HG03097 (cell line): ENCODE measurements around the gene RASGRF1.

ENCODE experiments used
- ATAC-seq: cut with Tn5 transposase; IDR thresholded peaks from one replicate; pipeline ENCODE4 v1.9.1; 2021; ENCODE audit not compliant: unreplicated experiment, low FRiP score

RASGRF1 gene

DNA sequence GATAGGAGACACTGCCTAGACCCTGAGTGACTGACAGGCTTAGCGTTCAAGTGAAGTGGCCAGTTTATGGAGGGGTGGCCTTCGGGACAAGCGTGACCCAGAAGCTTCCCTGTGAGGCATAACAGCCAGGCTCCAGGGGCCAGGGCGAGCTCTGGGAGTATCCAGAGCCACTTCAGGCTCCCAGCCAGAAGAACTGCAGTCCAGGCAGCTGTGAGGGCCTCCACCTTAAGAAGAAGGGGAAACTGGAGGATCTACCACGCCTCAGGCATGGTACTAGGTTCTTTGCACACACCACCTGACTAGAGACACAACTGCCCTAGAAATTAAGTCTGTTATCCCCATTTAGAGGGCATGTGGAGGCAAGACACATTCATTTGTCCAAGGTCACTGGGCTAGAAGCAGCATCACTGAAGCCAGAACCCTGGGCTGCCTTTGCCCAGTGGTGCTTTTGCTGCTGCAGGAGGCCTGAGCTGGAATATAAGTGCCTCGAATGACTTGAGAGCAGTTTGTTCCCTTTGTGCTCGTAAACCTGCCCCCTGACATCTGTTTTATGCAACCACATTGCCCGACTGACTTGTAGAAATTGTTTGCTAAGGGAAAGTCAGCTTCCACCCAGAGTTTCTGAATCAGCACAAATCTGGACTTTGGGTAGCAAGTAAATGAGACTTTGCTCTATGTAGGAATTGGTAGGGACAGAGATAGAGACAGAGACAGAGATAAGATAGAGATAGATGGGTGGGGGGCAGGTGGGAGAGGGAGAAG is 23.3 kb downstream of the RASGRF1 start:
- no peak for ATAC-seq

DNA sequence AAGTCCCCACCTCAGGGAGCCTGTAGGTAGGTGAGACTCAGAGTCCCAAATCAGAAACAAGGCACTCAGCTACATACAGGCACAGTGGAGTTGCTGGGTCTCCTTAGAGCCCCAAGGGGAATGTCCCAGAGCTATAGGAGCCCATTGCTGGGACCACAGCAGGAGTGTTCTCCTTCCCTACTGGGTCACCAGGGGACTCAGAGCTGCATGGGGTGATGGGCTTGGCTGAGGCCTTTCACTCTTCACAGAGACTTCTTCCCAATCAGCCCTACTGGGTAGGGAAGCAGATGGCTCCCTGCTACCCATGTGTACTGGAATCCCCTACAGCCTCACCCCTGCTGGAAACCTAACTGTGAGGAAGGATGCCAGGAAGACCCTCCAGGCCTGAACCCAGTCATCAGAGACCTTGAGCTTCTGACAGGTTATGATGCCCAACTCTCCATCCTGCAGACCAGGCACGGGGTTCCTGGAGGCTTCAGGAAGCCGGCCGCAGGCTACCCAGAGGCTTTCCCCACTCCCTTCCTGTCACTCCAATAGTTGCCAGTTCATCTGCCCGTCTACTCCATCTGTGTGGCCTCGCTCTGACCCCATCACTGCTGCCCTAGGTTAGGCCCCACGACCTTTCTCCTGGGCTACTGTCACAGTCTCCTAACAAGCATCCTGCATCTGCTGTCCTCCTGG is 24.0 kb downstream of the RASGRF1 start:
- ATAC-seq: no peak

DNA sequence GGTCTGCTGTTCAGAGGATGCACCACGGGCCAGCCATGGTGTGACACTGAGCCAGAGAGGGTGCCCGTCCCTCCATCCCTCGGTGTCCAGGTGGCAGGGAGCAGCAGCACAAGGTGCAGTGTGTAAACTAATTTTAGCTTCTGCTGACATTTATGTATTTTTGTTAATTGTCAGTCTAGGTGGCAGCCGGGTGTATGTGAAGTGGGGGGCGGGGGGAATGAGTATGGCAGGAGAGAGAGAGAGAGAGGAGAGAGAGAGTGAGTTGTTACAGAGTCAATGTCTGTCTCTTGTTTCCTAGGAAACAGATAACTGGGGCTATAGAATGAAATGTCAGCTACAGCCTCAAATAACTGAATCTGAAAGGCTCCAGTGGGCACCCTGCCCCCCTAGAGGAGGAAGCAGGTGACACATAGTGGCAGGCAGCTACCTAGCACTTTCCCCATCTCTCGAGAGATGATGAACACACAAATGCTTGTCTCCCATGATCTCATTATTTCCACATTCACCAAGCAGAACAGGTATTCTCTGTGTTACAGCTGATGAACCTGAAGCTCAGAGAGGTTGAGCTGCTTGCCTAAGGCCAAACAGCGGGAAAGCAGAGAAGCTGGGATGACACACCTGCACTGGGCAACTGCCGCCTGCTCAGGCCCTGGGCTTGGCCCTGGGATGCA is 24.7 kb downstream of the RASGRF1 start:
- ATAC-seq: no peak

DNA sequence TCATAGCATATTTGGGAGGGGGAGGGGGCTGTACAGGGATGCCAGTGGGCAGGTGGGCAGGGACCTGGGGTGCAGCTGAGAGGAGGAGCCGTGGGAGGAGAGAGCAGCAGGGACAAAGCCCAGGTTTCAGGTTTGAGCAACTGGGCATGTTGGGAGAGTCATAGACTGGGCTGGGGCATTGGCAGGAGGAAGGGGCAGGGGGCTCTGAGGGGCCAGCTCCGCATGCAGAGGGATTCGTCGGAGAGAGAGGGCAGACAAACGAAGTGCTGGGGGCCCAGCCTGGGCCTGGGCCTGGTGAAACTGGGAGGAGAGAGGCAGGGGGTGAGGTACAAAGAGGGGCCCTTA is 25.2 kb downstream of the RASGRF1 start:
- ATAC-seq: no peak

DNA sequence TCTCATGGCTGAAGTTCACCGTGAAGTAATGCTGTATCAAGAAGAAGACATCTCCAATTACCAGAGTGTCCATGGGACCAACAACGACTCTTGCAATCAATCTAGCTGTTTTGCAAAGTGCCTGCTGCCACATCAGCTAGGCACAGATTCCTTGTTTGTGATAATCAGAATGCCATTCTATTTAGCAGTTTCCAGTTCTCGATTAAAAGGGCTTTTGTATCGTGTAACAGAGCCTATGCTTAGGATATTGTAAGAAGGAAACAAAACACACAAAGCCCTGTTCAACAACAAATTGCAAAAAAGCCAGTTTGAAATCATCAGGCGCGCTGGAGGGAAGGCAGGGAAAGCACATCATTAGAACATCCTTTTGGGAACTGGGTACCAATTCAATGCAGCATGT is 26.1 kb downstream of the RASGRF1 start:
- no peak for ATAC-seq

DNA sequence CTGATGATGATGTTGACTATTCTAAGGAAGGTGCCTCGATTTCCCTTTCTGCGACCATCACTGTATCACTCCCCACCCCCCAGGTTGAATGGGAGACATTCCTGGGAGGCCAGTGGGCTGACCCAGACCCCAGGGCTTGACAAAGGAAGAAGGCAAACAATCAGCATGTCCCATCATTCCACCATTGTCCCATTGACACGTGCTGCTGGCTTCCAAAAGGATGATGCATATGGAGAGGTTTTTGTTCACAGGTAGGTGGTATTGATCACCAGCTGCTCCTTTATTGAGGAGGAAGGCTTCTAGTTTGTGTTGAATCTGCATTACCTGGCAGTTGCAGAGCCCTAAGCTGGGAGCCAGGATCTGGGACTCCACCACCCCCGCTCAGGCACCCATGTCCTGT is 30.4 kb downstream of the RASGRF1 start:
- ATAC-seq: no peak

DNA sequence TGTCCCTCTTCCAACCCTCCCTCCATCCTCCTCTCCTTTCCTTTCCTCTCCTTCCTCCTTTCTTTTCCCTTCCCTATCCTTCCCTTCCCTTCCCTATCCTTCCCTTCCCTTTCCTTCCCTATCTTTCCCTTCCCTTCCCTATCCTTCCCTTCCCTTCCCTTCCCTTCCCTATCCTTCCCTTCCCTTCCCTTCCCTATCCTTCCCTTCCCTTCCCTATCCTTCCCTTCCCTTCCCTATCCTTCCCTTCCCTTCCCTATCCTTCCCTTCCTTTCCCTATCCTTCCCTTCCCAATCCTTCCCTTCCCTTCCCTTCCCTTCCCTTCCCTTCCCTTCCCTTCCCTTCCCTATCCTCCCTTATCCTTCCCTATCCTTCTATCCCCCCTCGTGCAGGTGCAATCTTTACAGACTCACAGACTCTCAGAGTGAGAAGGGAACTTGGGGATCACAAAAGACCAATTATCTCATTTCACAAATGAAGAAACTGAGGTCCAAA is 31.5 kb downstream of the RASGRF1 start:
- no peak for ATAC-seq

DNA sequence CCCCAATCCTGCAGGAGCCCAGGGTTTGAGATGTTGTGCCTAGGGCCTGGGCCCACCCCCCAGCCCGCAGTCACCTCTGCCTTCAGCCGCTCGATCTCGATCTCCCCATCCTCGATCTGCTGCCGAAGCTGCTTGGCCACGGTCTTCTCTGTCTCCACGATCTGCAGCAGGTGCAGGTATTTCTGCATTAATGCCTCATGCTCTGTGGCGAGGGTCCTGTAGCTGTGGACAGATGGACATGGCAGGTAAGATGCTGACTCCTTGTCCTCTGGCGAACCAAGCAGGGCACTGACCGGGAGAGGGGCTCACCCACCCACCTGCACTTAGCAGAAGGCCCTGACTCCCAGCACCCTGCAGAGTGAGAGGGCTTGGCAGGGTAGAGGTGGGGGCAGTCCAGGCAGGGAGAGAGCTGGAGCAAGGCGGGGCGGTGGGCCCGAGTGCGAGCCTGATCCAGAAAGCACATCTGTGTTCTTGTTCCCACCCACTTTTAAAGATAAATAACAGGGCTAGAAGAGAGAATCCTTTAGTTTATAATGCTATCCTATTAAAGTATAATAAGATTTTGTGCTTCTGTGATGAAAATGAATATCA is 32.2 kb downstream of the RASGRF1 start:
- ATAC-seq: no peak

DNA sequence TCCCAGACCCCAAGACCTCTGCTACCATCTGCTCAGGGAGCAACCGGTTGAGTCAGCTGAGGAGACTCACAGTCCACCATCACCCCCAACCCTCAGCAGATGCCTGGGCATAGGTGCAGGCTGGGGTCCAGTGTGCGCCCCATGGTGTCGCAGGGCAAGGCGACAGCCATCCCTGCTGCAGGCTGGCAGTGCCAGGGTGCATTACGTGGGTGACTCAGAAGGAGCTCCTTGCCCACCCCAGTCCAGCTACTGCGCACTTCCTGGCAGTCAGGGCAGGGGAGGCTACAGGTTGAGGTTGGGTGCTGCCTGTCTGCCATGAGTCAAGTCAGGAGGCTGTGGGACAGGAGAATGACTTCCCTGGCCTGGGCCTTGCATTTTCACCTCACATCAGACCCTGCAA is 33.5 kb downstream of the RASGRF1 start:
- ATAC-seq: no peak

DNA sequence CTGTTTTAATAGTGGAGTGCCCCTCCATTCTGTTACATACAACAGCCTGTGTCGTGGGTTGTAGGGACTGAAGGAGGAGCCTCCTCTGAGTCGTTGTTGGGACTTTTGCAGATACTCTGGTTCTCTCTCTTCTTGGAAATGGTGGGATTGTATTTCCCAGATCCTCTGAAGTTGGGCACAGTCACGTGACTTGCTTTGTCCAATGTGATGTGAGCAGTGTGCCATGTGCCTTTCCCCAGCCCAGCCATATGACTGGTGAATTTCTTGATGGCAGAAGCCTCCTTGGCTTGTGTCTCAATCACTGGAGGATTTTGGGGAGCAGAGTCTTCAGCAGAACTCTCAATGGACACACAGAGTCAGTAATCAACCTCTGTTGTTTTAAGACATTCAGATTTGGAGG is 36.2 kb downstream of the RASGRF1 start:
- ATAC-seq: no peak

DNA sequence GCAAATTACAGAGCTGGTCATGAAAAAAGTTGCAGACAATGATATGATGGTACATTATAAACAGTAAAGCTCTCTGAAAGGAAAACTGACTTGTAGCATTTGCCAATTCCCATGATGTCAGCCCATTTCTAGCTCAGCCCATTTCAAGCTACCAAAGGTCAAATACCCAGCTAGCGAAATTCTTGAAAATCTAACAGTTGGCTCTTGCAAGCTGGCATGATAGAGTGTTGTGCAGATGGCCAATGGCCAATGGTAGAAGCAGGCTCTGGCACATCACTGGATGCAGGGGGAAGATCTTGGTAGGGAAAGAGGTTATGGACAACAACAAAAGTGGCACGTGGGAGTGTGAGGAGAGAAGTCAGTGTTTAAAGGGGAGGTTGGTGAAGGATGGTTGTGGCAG is 36.7 kb downstream of the RASGRF1 start:
- no peak for ATAC-seq

DNA sequence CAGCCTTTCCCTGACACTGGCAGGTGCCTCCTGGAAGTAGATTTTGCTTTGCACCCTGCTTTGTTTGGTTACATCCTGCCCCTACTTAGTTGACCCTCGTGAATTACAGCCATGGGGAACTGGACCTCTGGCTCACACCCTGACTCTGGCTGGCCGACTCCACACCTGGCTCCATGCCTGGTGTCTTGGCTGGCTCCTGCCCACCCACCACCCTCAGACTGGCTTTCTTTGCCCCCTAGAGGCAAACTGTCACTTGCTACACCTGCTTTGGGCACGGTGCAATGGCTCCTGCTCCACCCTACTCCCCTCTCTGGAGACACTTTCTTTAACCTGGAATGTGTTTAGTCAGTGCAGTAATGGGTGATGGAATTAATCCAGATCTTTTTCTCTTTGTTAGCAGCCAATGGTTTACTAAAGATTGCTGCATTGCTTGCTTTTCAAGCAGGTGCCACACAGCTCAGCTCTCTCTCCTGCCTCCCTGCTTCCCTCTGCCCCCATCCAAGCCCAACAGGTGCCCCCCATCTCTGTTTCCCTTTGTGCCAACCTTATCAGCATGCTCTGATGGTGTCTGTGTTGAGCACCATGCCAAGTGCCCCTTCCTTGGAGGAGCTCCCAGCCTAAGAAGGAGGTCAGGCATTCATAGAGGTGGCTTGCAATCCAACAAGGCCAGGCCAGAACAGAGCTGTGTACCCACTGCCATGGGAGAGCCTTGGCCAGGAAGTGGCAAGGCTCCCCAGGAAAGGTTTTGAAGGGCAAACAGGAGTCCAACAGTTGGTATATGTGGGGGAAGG is 38.4 kb downstream of the RASGRF1 start:
- ATAC-seq: no peak

DNA sequence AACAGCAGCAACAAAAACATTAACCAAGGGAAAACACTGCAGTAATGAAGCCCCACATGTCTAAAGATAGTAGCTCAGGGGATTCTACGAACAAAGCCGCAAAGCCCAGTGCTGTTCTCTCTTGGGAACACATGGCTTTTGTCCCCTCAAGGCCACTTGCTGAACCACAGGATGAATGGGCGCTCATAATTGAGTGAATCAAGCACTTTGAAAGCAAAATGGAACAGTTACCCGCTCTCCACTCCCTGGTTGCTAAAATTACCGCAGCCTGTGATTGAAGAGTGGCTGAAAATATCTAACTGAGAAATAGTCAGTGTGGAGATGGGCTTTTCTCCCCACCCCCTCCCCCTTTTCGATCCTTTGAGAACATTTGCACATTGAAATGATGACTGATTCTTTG is 39.6 kb downstream of the RASGRF1 start:
- ATAC-seq: no peak

DNA sequence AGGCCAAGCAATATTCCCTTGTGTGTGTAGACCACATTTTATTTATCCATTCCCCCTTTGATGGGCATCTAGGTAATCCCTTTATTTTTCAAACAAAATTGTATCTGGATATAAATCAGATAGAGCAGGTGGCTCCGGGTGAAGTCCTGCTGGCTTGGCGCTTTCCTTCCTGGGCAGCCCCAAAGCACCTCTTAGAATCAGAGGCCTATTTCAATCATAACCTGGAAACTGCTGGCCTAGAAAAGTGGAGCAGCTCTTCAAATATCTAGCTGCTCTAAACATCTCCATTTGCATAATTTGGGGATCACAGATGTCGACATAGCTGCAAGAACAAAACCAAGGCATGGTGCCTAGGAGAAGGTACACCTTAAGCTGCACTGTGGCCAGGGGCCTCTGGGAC is 40.2 kb downstream of the RASGRF1 start:
- ATAC-seq: no peak

DNA sequence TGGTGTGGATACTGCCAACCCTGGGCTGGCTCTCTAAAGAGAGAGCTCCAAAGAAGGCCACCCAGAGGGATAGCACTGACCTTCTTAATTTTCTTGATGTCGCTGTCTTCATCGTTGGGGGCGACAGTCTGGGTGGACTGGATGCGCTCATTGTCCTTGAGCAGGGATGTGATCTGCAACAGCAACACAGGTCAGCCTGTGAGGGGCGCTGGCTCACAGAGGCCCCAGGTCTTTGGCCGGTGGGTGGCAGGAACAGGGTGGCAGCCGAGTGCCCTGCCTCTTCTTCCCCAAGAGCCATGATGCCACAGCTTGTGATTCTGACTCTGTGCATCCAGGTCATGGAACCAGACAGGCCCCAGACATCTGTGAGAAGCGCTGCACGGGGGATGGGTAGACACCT is 41.2 kb downstream of the RASGRF1 start:
- no peak for ATAC-seq

DNA sequence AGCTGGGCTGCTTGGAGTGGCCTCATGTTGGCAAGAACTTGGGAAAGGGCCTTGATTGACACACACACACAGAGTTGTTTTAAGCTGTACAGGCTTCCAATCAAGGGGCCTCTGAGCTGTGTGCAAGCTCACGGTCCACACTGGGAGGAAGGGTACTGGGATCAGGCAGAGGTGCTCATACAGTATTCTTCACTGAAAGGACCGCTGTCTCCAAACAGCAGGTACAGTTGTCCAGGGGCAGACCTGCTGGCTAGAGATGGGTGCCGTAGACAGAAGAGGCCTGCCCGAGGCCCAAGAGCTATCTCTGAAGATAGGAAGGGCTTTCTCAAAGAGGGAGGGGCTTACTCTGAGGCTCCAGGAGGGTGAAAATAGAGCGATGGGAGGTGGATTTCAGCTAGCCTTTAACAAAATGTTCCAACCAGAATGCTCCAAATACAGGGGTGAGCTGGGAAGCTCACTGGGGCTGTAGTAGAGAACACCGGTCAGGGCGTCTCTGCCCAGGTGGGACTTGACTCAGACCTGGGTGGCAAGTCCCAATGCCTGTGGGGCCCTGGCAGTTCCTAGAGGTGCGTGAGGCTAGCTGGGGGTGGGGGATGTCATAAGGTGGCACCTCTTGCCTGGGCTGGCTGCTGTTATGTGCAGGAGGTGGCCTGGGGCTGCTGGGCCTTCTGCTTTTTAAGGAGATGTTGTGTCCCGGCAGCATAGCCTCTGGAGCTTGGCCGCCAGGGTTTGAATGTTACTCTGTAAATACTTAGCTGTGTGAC is 42.7 kb downstream of the RASGRF1 start:
- ATAC-seq: no peak

DNA sequence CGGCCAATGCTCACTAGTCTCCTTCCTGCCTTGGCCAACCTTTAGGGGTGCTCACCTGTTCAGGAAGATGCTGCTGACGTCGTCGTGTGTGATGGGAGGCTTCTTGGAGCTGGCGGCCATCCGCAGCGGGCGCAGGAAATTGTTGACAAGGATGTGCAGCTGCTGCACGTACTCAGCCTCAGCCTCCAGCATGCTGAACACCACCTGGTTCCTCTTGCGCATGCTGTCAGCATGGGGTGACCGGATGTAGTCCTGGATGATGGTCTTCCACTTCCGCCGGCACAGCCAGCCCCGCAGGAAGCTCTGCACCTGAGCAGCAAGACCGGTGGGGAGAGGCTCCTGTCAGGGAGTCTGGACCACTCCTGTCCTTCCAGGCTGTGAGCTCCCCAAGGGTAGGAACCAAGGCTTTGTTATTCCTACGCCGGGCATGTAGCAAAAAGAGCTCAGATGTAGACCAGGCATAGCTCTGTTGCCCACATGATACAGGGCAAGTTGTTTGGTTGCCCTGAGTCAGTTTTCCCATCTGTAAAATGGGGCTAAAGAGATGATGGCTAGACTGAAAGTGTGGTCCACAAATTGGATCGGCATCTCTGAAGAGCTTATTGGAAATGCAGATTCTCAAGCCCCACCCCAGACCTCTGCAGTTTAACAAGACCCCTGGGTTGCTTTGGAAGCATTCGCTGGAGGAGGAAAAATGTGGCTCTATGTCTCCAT is 43.7 kb downstream of the RASGRF1 start:
- no peak for ATAC-seq

DNA sequence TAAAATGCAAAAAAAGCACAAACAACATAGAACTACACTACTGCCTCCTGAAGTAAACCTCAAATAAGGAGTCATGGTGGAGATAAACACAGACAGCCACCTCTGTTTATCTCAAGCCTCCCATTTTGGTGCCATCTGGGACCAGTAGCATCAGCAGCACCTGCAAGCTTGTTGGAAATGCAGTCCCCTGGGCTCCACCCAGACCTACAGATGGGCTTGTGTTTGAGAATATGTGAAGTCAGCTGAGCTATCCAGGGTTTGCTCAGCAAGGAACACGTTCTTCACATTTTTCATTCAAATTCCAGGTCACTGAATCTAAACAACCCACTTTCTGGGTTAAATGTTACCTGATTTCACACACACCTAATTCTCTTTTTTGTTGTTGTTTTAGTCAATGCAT is 45.5 kb downstream of the RASGRF1 start:
- no peak for ATAC-seq

DNA sequence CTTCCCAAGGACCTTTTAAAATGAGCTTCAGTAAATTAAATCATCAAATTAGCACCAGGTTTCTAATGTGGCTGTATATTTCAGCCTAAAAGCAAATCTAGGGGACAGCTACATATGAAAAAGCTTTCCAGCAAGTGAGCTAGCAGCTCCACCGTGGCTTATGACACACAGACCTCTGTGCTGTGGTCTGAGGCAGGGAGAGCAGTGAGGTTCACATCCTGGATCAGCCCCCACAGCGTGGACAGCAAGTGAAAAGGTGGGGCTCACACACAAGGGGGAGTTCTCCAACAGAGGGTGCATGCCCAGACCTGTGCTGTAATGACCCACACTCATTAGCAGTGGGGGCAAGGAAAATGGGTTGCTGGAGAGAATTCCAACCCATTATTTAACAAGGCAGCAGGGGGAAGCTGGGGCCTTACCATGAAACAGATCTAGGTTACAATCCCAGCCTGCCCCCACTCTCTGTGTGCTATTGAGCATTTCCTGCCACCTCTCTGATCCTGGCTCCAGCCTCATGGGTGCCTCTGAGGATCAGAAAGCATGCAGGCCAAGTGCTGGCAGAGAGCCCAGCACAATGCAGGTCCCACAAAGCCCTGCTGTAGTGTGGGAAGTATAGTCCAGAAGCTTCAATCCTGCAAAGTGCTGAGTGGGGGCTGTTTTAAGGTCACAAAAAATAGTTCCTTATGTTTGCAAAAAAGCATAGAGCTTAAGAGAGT is 48.2 kb downstream of the RASGRF1 start:
- ATAC-seq: no peak
